NCI-H1092 (cell line): ENCODE data around the gene IL1RAPL1.

ENCODE experiments used
- DNase-seq: peaks from one replicate; lab custom pipeline; 2025; lab: John Stamatoyannopoulos, UW

The IL1RAPL1 gene

DNA sequence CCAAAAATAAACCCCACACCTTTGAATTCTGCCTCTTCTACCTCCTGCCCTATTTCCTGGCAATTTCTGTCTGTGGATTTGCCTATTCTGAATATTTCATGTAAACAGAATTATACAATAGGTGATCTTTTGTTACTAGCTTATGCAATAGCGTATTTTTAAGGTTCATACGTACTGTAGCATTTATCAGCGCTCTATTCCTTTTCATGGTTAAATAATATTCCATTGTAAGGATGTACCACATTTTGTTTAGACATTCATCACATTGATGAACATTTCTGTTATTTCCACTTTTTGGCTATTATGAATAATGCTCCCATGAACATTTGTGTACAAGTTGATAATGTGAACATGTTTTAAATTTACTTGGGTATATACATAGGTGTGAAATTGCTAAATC is 847.7 kb downstream of the IL1RAPL1 start:
- DNase-seq = no peak

DNA sequence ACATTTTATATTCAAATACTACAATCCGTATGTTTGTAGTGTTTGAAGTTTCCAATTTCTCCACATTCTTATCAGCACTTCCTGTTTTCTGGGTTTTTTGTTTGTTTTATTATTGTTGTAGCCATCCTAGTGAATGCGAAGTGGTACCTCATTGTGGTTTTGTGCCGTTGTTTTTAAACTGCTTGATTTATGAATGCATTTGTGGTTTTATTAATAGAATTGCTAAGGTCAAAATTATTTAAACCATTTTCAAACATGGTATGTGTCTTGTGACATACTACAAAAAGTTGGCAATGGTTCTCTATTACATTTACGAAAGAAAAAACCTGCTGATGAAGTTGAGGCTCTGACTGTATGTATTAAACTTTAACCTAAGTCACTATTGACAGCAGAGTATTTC is 848.1 kb downstream of the IL1RAPL1 start:
- DNase-seq = no peak

DNA sequence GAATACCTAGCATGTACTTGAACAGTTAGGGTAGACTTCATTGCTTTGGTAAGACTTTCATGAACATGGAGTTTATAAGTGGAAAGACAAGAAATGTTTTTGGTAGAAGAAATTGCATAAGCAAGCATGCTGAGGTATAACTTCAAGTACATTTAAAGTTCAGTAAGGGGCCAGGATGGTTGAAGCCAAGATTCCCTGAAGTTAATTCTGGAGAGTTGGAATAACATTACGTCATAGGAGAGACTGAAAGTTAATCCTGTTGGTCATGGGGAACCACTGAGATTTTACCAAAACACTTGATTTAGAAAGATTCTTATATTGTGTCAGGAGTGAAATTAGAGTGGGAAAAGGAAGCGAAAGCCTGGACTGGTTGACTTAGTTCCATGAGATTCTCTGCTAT is 860.6 kb downstream of the IL1RAPL1 start:
- DNase-seq = no peak

DNA sequence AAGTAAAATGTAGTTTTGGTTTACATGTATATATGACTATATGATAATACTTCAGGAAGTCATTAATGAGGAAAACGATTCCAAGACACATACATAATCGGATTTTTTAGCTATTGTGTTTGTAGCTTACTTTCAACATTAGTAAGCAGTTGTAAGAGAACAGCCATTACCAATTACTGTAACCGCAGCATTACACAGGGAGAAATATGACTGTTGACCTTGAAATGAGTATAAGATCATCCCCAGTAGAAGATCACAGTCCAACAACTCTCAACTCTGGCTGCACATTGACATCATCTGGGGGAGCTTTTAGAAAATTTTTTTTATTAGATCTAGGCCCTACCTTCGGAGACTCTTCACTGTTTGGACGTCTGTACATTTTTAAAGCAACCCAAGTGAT is 866.1 kb downstream of the IL1RAPL1 start:
- no peak for DNase-seq

DNA sequence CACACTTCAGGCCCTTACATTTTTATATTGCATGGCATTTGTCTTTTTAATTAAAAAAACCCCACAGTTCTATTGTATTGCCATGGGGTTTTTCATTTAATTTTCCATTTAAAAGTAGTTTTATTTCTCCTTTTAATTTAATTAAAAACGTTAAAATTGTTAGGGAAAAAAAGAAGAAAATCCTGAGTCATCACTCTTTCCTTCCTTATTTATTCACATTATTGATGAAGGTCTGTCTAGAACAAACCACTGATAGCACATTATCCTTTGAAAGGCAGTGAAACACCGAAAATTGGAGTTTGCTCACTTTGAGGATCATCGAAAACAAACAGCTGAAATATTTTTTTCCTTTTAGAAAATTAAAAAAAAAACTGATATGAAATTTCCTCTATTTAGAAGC is 868.5 kb downstream of the IL1RAPL1 start:
- DNase-seq = no peak

DNA sequence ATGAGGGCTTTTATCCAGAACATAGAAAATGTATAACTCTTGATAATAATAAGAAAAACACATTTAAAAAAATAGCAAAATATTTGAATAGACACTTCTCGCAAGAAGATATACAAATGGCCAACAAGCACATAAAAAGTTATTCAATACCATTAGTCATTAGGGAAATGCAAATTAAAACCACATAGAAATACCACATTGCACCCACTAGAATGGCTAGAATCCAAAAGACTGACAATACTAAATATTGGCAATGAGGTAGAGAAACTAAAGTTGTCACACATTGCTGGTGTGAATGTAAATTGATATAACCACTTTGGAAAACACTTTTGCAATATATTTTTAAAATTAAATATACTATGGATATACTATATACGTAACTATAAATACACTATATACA is 873.8 kb downstream of the IL1RAPL1 start:
- no peak for DNase-seq

DNA sequence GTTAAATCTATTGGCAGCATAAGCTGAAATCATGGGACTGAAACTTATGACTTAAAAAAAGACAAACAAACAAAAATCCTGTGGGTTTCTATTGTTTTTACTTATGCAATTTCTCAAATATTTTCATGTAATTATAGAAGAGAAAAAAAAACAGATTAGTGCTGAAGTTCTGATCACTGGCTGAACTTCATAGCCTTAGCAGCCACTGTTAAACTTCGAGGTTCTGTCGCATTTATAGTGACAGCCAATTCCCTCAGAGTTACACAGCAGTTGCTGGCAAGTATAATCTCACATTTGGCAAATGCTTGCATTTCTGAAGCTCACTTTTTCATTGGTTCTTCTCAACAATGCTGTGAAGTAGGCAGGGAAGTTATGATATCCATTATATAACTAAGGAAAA is 879.2 kb downstream of the IL1RAPL1 start:
- no peak for DNase-seq

DNA sequence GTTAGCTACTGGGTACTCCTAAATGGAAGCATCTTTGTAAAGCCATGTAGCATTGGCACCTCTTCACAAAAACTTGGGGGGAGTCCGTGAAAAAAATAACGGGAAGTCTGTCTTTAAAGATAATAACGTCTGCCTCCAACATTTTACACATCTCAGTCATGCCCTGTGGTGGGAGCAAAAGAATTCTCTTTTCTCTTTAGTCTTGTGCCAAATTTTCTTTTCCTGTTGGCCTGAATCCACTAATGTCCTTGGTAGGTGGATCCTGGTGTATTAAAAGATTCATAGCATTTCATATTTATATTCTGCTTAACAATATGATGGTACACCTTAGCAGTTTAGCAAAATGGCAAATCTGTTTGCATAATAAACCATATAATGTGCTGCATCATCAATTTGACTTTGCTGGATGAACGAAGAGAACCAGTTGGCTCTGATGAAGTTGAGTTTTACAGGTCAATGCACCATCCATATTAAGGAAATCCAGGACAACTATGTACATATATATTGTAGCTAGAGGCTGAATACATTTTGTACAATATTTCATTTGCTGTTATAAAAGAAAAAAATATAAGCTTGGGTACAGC is 881.8 kb downstream of the IL1RAPL1 start:
- no peak for DNase-seq

DNA sequence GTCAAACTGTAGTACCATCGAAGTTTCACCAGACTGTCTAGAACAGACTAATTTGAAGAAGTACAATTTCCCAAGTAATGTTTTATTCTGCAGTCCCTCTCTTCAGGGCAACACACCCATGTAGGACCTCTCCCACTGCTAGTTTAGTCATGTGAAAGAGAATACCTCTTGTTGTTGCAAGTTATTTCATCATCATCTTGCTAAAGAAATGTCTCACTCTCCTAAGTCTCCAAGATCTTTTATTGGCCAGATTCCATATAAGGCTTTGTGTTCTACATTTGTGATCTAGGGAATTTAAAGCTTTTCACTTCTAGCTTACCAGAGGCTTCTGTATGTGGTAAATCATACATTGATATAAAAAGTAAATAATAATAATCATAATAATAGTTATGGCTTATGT is 882.8 kb downstream of the IL1RAPL1 start:
- no peak for DNase-seq

DNA sequence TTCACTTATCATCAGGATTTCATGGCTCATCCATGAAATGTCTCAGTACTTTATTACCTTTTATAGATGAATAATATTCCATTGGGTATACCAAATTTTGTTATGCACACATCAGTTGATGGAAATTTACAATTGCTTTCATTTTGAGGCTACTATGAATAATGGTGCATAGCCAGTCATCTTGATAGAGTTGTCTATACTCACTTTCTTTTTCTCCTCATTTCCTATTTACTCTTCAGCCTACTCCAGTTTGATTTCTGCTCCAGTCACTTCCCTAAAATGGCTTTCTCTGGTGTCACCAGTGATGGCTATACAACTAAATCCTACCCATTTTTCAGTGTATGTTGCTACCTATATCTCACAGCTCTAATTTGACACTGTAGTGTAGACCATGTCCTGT is 884.6 kb downstream of the IL1RAPL1 start:
- DNase-seq = no peak

DNA sequence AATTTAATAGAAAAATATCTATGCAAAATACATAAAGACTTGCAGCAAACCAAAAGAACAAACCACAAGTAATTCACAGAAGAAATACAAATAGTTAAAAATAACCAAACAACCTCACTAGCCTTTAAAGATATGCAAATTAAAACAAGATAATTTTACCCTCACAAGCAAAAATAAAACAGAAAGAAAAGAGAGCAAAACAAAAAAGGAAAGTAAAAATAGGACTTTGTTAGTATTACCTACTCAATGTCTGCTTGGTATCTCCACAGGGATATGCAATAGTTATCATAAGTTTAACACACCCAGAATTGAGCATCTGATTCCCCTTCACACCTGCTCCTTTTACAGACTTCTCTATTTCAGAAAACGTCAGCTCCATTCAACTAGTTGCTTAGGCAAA is 890.6 kb downstream of the IL1RAPL1 start:
- no peak for DNase-seq

DNA sequence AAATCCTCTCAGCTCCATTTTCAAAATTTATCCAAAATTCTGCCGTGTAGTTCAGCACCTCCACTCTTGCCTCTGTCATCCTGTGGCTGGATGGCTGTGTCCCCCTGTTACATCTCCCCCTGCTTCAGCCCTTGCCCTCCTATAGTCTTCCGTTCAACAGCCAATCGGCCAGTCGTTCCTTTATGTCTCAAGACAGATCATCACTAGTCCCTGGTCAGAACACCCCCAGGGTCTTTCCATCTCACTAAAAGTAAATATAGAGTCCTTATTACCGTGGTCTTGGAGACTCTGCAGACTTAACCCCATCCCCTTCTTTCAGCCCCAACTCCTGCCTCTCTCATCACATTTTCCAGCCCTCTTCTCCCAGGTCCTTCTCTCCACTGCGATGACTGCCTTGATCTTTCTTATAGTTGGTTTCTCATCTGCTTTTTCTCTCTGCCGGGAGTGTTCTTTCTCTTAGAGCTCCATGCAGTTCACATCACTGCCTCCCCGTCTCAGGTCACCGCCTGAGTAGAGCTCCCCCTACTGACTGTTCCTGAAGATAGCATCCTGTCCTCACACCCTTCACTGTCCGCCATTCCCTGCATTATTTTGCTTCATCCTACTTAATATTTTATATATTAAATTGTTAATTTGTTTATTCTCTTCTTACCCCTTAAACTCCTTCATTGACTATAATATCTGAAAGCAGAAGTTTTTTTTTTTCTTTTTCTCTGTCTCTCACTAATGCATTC is 891.3 kb downstream of the IL1RAPL1 start:
- no peak for DNase-seq

DNA sequence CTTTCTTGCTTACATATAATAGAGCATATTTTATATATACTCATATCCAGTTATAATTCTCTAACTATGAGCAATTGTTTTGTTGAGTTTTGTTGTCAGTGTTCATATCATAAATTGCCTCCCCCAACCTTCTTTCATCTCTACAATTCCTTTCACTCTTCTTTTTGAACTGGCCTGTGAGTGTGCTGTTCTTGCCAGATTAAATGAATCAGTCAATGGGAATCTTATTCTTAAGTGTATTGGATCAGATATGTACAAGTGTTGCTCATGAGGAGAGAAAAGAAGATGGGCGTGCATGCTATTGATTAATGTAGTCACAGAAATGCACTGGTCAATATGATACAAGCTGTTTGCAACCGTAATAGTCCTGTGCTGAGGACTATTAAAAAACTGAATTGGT is 900.0 kb downstream of the IL1RAPL1 start:
- no peak for DNase-seq

DNA sequence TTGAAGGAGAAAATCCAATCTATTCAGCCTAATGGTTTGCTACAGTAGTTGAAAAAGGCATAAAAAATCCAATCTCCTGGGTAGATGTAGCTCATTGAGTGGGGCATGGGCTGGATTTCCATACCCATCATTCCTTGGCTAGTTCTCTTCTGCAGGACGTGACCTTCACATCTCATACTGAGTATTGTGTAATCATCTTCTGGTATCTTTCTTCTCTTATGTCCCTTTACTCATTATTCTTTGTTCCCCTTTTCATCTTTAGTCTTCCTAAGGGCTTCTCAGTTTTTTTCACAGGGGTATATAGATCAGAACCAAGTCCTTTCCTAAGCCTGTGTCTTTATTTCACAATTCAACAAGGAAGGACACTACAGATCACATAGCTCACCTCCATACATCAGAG is 900.5 kb downstream of the IL1RAPL1 start:
- DNase-seq = no peak

DNA sequence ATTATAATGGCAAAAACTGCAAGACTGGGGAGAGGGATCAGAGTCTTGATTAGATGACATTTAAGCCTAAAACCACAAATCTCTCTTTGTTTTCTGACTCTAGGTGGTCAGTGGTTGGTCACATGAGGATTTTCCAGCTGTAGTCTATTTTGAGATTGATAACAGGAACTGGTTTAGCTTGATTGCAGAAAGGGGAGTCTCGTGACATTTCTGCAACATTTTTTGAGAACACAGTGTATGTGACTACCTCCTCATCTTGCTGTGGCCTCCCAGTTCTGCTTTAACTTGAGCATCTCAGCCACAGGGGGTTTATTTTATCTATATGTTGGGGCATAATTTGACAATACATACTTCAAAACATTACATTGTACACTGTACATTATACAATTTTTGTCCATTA is 901.7 kb downstream of the IL1RAPL1 start:
- no peak for DNase-seq

DNA sequence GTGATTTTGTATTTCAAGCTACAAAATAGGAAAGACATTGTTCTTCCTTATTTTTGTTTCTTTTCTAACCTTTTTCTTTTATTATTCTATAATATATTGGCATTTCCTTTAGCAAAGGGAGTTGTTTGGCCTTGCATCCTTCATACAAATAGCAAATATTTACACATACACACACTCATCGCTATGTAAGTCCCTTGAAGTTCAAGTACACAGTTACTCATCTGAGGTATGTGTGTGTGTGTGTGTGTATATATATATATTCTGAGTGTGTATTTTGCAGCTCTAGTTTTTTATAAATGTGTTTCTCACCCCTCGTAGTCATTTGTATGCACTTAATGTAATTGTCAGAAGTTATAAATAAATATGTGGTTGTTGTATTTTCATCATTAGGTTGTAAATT is 903.4 kb downstream of the IL1RAPL1 start:
- no peak for DNase-seq

DNA sequence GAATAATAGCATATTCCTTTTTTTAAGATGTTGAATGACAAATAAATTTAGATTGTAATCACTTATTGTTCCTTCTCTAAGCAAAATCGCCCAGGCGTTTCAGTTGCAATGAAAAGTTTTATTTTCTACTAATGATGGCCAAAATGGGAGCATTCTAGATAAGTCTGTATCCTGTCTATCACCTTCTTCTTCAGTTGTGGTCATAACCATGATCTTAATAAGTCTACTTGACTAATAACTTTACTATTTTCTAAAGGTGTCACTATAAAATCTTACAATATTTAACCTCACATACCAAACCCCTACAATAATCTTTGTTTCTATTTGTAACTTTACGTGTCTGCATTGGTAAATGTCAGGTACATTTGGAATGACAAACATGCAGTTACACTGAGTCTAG is 904.4 kb downstream of the IL1RAPL1 start:
- DNase-seq = no peak

DNA sequence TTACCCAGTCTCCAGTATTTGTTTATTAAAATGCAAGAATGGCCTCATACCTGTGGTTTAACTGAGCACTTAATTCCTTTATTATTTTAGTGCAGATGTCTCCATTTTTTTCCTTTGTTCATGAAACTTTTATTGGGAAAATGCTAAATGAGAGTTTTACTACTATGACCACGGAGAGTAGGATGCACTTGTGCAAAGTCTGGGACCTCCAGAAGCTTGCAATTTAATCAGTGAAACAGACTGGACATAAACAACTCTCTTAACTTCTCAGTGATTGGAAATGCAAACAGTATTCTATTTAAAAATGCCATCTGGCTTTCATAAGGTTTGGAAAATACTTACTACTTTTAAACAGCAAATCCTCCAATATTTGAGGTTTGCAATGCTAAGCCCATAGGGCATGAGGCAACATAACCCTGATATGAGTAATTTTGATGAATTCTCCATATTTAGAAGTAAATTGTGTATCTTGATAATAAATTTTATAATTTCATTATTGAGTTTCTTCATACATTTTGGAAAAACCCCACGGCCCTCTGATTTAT is 909.5 kb downstream of the IL1RAPL1 start:
- DNase-seq = no peak

DNA sequence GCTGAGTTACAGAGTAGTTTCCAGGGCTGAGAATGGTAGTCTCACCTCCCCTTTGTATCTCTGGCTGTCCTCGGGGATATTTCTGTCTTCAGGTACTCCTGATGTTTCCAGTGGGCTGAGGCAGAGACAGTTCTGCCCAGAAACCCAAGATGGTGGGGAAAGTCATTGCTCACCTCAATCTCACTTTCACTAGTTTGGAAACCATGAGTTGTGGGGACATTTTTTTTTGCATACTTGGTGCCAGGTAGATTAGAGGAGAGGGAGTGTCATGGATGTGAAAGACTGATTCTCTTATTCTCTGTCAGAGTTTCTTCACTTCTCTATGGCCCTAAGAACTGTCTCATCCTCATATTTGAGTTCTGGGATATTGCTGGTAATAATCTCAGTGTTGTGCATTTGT is 919.5 kb downstream of the IL1RAPL1 start:
- no peak for DNase-seq

DNA sequence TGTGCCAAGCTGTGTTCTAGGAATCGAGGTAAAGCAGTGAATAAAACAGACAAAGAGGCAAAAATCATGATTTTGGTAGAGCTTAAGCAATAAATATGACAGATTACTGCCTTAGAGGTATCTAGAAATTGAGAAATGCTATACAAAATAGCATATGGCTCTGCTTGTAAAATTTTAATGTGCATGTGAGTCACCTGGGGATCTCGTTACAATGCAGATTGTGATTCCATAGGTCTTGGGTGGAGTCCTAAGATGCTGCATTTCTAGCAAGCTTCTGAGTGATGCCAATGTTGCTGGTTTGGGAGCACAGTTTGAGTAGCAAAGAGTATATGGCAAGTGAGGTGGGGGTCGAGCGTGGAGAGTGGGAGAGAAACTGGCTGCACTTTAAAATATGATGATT is 930.9 kb downstream of the IL1RAPL1 start:
- DNase-seq = no peak

DNA sequence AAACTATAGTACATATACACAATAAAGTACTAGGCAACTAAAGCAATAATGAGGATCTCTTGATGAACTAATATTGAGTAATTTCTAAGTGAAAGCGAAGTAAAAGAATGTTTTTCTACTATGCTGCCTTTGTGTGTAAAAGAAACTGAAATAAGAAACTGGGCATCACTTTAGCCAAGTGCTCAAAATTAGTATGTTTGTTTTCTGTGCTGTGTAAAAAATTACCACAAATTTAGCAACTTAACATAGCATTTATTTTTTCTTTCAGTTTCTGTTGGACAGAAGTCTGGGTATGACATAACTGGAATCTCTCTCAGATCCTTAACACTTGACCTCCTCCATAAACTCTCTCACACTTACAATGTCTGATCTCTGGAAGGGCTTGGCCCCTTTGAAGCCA is 941.0 kb downstream of the IL1RAPL1 start:
- no peak for DNase-seq

DNA sequence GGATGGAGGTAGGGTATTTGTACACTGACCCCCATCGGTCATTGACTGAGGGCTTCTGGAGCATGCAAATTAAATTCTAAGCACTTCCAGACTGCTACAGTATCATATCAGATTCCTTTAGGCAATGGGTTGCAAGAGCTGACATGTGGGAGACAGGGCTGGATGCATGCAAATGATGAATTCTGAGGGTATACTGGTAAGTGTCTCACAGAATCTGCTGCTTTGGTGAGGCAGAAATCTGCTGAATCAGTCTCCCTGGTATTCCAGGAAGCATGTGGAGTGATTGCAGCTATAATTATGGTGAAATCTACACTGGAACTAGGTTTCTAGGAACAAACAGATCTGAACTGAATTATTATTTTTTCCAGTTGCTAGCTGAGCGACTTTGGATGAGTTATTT is 943.3 kb downstream of the IL1RAPL1 start:
- DNase-seq = no peak

DNA sequence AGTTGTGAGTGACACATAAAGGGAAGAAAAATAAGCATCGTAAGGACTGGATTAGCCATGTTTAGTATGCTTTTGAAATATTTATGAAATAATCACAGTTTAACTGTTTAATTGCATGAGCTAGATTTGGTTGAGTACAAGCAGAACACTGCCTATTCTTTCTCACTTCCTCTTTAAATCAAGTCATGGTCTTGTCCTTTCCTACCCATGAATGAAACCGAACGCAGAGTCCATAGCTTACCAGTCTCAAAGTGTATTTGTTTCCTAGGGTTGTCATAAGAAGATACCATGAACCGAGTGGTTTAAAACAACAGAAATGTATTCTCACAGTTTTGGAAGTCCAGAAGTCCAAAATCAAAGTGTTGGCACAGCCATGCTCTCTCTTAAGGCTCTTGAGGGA is 944.1 kb downstream of the IL1RAPL1 start:
- no peak for DNase-seq
